PC-3 (cell line): ENCODE results near the gene CARS1. TPM values are rescaled to one million over a fixed set of nuclear protein-coding genes. Genes with fewer than 3 reads are reported as not detected.

ENCODE experiments used
- ATAC-seq: fragments of 200-7000 bp; cut with Tn5 transposase; 2 replicates; pipeline ENCODE4 v1.9.1; 2020; ENCODE audit warnings: mild to moderate bottlenecking, moderate library complexity
- BruUV-seq: library from RNA; stranded (reverse); fragments of 400-500 nt; replicated peaks from 2 replicates; lab custom pipeline; 2021; lab: Mats Ljungman, UMichigan
- CTCF ChIA-PET: fragments of 300-600 bp; sonication (Branson Sonifier 250); formaldehyde crosslinking; loops from one replicate; lab custom pipeline; 2022; ENCODE audit warnings: antibody characterized with exemption; lab: Charles Lee
- POLR2A ChIA-PET: fragments of 300-600 bp; sonication (Branson Sonifier 250); formaldehyde crosslinking; loops from one replicate; lab custom pipeline; 2022; ENCODE audit warnings: antibody characterized with exemption; ENCODE audit not compliant: unreplicated experiment; lab: Charles Lee
- DNase-seq: peaks from one replicate; pipeline ENCODE4 v3.0.0-alpha.2; 2015
- H2AFZ ChIP-seq: fragments of 300-600 bp; sonication (generic); 2 replicates; pipeline ENCODE4 v1.6.0; 2016; ENCODE audit warnings: antibody characterized with exemption, low read length
- H3F3A ChIP-seq: fragments of 300-600 bp; sonication (generic); one replicate; pipeline ENCODE4 v1.6.0; 2017; ENCODE audit warnings: antibody characterized with exemption, low read length, control low read depth, mild to moderate bottlenecking; ENCODE audit not compliant: unreplicated experiment
- H3K27ac ChIP-seq: fragments of 300-600 bp; sonication (generic); 2 replicates; pipeline ENCODE4 v1.5.1; 2016; ENCODE audit warnings: mild to moderate bottlenecking, low read length
- H3K27me3 ChIP-seq: fragments of 300-600 bp; sonication (generic); 2 replicates; pipeline ENCODE4 v1.6.1; 2016; ENCODE audit warnings: low read length, mixed read lengths
- H3K36me3 ChIP-seq: fragments of 300-600 bp; sonication (generic); 2 replicates; pipeline ENCODE4 v1.6.1; 2016; ENCODE audit warnings: low read depth, mixed run types, low read length, mixed read lengths
- H3K4me1 ChIP-seq: fragments of 300-600 bp; sonication (generic); 2 replicates; pipeline ENCODE4 v1.5.1; 2016; ENCODE audit warnings: low read length; ENCODE audit not compliant: insufficient read depth
- H3K4me2 ChIP-seq: fragments of 300-600 bp; sonication (generic); 2 replicates; pipeline ENCODE4 v1.6.0; 2016; ENCODE audit warnings: low read length
- H3K4me3 ChIP-seq: fragments of 300-600 bp; sonication (generic); 2 replicates; pipeline ENCODE4 v1.5.1; 2016; ENCODE audit warnings: mild to moderate bottlenecking, low read length, mixed read lengths
- H3K79me2 ChIP-seq: fragments of 300-600 bp; sonication (generic); 2 replicates; pipeline ENCODE4 v1.6.1; 2017; ENCODE audit warnings: low read length, mixed read lengths
- H3K9ac ChIP-seq: fragments of 300-600 bp; sonication (generic); 2 replicates; pipeline ENCODE4 v1.6.0; 2016; ENCODE audit warnings: mild to moderate bottlenecking, low read length
- H3K9me2 ChIP-seq: fragments of 300-600 bp; sonication (generic); replicated peaks from 2 replicates; pipeline ENCODE4 v1.6.1; 2016; ENCODE audit warnings: mixed run types, low read length, mixed read lengths
- H3K9me3 ChIP-seq: fragments of 300-600 bp; sonication (generic); 2 replicates; pipeline ENCODE4 v1.6.1; 2016; ENCODE audit warnings: low read length, mixed read lengths
- H4K20me1 ChIP-seq: fragments of 300-600 bp; sonication (generic); 2 replicates; pipeline ENCODE4 v1.6.1; 2016; ENCODE audit warnings: low read length, mixed read lengths
- EZH2 ChIP-seq: fragments of 300-600 bp; sonication (generic); IDR thresholded peaks from one replicate; pipeline ENCODE4 v1.6.1; 2017; ENCODE audit warnings: antibody characterized with exemption, mild to moderate bottlenecking, low read length; ENCODE audit not compliant: unreplicated experiment
- EZH2phosphoT487 ChIP-seq: fragments of 300-600 bp; sonication (generic); IDR thresholded peaks from 2 replicates; pipeline ENCODE4 v1.6.1; 2018; ENCODE audit warnings: mild to moderate bottlenecking, antibody characterized with exemption, low read length, borderline replicate concordance
- intact Hi-C: fragments of 100-400 bp; cut with micrococcal nuclease; formaldehyde crosslinking; loops from 2 replicates; pipeline ENCODE4 v1.9.0; 2023
- total RNA-seq: library from RNA; depleted of rRNA; stranded (reverse); fragments of >200 nt; gene quantifications from 2 replicates; pipeline ENCODE4 v1.2.3, GENCODE V29; 2014
- TF ChIP-seq, protein P1 (sequence below): fragments of 300-600 bp; sonication (generic); conservative IDR thresholded peaks from 2 replicates; pipeline ENCODE4 v1.5.1; 2017; ENCODE audit warnings: antibody characterized with exemption, low read depth, mild to moderate bottlenecking, low read length

The CARS1 gene
- total RNA-seq, 1 experiment from 2014 or later: 39.7 TPM

DNA sequence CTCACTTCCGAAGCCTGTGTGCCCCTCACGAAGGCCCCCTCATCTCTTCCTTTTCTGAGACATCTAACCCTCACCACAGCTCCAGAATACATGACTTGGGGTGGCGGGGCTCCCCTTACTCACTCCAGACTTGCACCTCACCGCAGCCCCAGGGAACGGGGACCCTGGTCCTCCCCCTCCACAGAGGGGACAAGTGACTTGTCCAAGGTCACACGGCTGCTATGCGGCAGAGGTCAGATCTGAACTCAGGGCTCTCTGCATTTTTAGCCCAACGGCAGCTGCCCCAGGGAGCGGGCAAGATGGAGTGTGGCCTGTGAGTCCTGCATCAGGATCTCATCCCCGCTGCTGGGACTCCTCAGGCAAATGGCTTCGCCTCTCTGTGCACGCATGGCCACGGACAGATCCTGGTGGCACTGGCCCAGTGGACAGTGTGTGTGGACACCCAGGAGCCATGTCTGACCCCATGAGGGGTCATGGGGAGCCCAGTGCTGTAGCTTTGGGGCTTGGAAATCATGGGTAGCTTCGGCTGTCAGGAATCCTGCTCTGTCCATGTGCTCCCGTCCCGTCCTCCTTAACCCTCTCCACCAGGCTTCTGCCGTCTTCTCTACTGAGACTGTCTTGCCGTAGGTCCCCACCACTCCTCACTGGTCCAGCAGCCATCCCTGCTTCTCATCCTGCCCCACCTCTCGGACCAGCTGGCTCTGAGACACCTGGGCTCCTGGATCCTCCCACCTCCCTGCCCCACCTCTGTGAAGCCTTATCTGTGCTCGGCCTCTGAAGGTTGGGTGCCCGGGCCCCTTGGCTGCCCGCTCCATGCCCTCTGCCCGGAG, 48.0 kb upstream of the CARS1 start:
- no peaks in the 10 kb centered on the region; the same call in 1 of the 2 replicates for H3K36me3 ChIP-seq
- no peaks in the 10 kb centered on the region for H3K9me3 ChIP-seq
- no peak overlapping the region for H3K4me3 ChIP-seq
- no peak for TF ChIP-seq EZH2
- TF ChIP-seq, protein P1, sequence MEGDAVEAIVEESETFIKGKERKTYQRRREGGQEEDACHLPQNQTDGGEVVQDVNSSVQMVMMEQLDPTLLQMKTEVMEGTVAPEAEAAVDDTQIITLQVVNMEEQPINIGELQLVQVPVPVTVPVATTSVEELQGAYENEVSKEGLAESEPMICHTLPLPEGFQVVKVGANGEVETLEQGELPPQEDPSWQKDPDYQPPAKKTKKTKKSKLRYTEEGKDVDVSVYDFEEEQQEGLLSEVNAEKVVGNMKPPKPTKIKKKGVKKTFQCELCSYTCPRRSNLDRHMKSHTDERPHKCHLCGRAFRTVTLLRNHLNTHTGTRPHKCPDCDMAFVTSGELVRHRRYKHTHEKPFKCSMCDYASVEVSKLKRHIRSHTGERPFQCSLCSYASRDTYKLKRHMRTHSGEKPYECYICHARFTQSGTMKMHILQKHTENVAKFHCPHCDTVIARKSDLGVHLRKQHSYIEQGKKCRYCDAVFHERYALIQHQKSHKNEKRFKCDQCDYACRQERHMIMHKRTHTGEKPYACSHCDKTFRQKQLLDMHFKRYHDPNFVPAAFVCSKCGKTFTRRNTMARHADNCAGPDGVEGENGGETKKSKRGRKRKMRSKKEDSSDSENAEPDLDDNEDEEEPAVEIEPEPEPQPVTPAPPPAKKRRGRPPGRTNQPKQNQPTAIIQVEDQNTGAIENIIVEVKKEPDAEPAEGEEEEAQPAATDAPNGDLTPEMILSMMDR: no peak
- no peak for TF ChIP-seq EZH2phosphoT487
- H3K9me2 ChIP-seq: no peaks in the 10 kb centered on the region
- CTCF ChIA-PET: no interaction called here
- H3K4me1 ChIP-seq: no peaks in the 10 kb centered on the region
- H3K79me2 ChIP-seq: no peaks in the 10 kb centered on the region
- POLR2A ChIA-PET: no interaction called here
- H3K27ac ChIP-seq: no peak overlapping the region
- no peak overlapping the region for H2AFZ ChIP-seq
- no TSS peak for BruUV-seq
- H3F3A ChIP-seq: no peaks in the 10 kb centered on the region
- DNase-seq (no peak), ATAC-seq (no peak)
- H3K27me3 ChIP-seq: no peaks in the 10 kb centered on the region
- intact Hi-C loops: no loop called here
- no peak overlapping the region for H3K4me2 ChIP-seq
- no peaks in the 10 kb centered on the region for H4K20me1 ChIP-seq
- H3K9ac ChIP-seq: no peak overlapping the region

DNA sequence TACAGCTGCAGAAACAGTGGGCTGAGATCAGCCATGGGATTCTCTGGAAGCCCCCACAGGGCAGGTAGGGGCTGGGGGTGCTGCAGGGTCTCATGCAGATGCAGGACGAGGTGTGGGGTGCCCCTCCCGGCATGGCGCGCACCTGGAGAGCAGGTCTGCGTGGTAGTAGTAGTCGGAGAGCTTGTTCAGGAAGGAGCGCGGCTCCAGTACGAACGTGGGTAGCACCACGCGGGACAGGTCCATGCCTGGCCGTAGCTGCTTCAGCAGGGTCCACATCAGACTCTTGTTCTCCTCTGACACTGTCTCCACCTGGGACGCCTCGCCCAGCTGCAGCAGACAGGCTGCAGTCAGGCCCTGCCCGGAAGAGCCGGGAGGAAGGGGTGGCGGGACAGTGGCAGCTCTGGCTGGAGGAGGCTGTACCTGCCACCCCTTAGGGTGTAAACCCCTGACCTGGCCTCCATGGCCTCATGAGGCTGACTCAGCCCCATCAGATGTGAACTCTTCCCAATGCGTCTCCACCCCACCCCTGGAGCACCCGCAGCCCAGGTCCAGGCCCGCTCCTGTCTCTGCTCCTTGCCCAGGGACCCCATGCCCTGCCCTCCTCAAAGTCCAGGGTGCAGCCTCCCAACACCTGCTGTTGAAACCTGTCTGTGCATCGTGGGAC, 47.0 kb upstream of the CARS1 start:
- H3K4me2 ChIP-seq: no peak overlapping the region
- H3K36me3 ChIP-seq: no peaks in the 10 kb centered on the region; the same call in 1 of the 2 replicates
- ATAC-seq (no peak), DNase-seq (no peak)
- CTCF ChIA-PET: no interaction called here
- no peak overlapping the region for H3K4me3 ChIP-seq
- intact Hi-C loops: no loop called here
- no TSS peak for BruUV-seq
- H3F3A ChIP-seq: no peaks in the 10 kb centered on the region
- H3K9me2 ChIP-seq: no peaks in the 10 kb centered on the region
- no peak overlapping the region for H3K9ac ChIP-seq
- H3K9me3 ChIP-seq: no peaks in the 10 kb centered on the region
- H2AFZ ChIP-seq: no peak overlapping the region
- H3K79me2 ChIP-seq: no peaks in the 10 kb centered on the region
- POLR2A ChIA-PET: no interaction called here
- H3K27ac ChIP-seq: no peak overlapping the region
- no peaks in the 10 kb centered on the region for H3K27me3 ChIP-seq
- H4K20me1 ChIP-seq: no peaks in the 10 kb centered on the region
- H3K4me1 ChIP-seq: no peaks in the 10 kb centered on the region
- no peak for TF ChIP-seq EZH2
- TF ChIP-seq EZH2phosphoT487: no peak
- TF ChIP-seq, protein P1: no peak

DNA sequence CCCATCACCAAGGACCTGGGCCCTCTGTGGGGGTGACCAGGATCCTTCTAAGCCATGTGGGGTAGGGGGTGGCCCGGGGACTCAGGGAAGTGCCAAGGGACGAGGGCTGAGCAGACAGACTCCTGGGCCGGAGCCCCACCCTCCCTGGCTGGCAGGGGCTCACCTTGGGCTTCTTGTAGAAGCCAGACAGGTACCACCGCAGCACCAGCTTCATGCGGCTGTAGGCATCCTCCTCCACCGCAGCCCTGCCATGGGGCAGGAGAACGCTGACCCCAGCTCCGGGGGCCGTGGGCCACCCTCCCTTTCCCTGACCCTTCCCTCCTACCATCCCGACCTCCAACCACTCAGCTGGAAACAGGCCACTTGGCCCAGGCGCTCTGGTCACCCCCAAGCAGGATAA, 45.9 kb upstream of the CARS1 start:
- POLR2A ChIA-PET: no interaction called here
- intact Hi-C loops: no loop called here
- no peaks in the 10 kb centered on the region for H4K20me1 ChIP-seq
- H3K27ac ChIP-seq: no peak overlapping the region
- H3K9me2 ChIP-seq: no peaks in the 10 kb centered on the region
- H3K4me3 ChIP-seq: no peak overlapping the region
- ATAC-seq: no peak
- H3K4me2 ChIP-seq: no peak overlapping the region
- no peaks in the 10 kb centered on the region for H3F3A ChIP-seq
- no peaks in the 10 kb centered on the region; the same call in 1 of the 2 replicates for H3K36me3 ChIP-seq
- TF ChIP-seq, protein P1: no peak
- TF ChIP-seq EZH2 (no peak), EZH2phosphoT487 (no peak)
- H2AFZ ChIP-seq: no peak overlapping the region
- BruUV-seq: no TSS peak
- no peaks in the 10 kb centered on the region for H3K79me2 ChIP-seq
- H3K27me3 ChIP-seq: no peaks in the 10 kb centered on the region
- H3K9me3 ChIP-seq: no peaks in the 10 kb centered on the region
- H3K9ac ChIP-seq: no peak overlapping the region
- no peaks in the 10 kb centered on the region for H3K4me1 ChIP-seq
- no peak for DNase-seq
- CTCF ChIA-PET: no interaction called here
